Smooth muscle cell of the brain vasculature (primary cell): ENCODE results near the gene VPS33A.
A peak's percentile ranks its signal among the peaks of the same experiment; 100 is the strongest.
"Not testable (repeated sequence)": the region's sequence is repeated elsewhere in the genome, so short reads cannot be mapped to it uniquely, and the experiment has no call there.

Experiments
- DNase-seq: peaks from one replicate; pipeline ENCODE4 v3.0.0-alpha.2; 2012; ENCODE audit warnings: low read depth, low spot score

The VPS33A gene

DNA sequence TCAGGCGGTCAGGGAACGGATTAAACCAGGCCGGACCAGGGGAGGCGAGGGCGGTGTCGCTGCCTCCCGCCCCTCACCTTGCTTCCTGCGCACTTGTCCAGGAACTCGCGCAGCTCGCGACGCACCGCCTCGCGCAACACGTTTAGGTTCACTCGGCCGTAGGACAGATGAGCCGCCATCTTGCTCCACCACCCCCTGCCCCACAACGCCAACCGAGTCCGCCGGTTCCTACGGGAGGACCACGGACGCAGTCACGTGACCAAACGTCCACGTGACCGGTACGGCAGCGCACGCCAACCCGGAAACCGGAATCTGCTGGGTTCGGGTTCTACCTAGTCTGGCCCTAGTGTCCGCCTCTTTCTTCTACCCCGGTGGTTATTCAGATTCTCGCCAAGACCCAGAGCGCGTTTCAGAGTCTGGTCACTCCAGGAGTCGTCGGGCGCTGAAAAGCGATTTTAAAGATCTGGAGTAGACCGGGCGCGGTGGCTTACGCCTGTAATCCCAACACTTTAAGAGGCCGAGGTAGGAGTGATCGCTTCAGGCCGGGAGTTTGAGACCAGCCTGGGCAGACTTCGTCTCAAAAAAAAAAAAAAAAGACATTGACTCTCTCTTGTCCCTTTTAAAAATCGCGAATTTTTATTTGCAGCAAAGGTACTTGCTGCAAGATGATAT is at the start of gene VPS33A:
Gene VPS33A (minus strand): TSS at position 265 of the 672 bp plus-strand sequence. CDS start 86 bp downstream, at position 179.
- peak; percentile 94 for DNase-seq

DNA sequence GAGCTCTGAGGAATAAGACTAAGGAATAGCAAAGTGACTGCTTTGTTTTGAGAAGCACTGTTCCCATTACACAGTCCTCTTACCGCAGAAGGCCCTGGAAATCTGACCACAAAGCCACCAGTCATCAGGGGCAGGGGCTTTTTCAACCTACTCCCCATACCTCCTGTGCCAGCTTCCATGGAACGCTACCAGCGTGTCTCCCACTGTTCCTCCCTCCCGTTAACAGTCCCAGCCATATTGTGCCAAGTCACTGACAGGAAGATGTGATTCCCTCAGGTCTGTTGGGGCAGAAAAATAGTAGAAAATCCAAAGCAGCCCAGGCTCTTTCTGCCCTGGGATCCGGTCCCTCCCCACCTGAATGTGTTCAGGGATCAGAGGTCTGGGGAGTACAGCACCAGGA is 46.6 kb upstream of the VPS33A start:
- DNase-seq = no peak

DNA sequence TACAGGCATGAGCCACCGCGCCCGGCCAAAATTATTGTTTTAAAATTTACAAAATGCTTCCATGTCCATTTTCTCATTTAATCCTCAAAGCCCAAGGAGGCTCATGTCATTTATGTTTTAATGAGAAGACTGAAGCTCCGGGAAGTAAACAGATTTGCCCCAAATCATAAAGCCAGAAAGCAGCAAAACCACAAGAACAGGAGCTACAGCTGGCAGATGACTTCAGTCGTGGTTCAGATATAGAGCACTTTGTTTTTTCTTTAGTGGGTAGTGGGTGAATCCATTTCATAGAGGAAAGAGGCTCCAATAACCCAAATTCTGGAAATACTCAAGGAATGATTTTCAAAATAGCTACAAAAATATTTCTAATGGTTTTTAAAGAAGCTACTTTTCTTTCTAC is 45.4 kb upstream of the VPS33A start:
- DNase-seq = no peak

DNA sequence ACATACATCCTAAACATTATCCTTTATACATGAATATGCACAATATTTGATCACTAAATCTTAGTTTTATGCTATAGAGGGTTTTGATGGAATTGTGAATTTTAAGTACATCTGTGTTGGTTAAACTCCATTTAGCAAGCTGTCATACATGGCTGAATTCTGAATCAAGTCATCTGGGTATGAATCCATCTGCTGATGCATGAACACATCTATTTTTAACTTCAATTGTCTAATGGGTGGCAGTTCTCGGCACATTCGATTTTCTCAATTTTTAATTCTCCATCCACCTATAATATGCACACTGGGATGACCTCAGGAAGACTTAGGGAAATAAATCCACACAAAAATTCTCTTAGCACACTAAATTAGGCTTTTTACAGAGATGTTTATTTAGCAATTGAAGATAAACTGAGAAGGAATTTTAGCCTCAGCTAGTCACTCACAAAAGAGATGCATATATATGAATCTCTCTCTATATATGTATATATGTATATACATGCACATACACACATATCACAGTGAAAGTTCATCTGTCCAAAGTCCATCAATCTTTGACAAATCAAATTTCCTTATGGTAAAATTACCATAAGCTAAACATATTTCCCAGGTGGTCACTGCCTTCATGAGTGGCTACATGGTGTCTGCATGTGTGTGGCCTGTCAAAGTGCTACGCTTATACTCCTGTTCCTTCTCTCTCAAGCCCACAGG is 44.5 kb upstream of the VPS33A start:
- no peak for DNase-seq

DNA sequence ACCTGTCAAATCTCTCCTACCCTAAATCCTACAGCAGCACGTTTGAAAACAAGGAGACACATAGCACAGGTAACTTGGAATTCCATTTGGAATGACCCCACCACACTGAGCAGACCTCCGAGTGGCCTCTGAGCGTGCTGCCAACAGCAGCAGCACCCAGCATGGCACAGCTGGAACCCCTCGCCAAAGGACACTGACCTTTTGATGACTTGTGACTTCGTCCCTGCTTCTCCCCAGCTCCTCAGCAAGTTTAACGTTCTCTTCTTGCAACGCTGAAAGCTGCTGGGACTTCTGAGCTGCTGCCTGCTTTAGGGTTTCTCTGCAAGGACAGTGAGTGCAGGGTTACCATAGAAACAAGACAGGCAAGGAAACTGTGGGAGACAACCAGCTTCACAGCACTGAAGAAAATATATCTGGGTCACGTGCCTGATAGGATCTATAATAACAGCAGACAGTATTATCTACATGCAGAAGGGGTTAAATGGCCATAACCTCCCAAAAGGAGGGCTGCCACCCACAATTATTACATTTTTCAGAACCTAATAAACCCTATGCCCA is 43.3 kb upstream of the VPS33A start:
- no peak for DNase-seq

DNA sequence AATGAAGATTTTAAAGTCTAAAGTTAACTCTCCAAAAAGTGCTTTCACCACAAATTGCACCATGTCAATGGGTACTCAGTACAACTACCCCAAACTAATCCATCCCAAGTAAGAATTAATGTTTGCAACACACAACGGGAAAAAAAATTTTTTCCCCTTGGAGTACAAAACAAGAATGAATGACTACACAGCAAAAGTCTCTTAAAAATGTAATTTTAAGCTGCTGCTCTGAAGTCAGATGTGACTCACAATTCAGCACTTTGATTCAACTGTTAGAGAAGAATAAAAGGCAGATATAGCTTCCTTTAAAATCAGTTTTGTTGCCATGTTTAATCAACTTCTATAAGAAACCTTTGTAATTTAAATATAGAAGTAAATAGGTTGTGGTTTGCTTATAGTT is 42.5 kb upstream of the VPS33A start:
- no peak for DNase-seq

DNA sequence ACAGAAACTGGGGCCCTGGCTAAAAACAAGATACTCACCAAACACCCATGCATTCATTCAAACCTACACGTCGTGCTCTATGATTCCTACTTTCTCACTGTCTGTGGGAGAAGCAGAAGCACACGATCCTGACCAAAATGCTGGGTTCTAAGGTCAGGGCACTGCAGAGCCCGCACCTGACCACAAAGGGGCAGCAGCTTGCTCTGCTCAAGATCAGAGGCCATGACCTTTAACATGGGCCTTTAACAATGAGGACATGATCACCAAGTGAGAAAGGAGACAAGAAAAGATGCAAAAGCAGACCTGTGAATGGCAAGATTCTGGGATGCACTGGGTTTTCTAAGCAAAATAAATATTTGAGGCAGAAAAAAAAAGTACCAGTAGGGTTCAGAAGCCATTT is 40.1 kb upstream of the VPS33A start:
- no peak for DNase-seq

DNA sequence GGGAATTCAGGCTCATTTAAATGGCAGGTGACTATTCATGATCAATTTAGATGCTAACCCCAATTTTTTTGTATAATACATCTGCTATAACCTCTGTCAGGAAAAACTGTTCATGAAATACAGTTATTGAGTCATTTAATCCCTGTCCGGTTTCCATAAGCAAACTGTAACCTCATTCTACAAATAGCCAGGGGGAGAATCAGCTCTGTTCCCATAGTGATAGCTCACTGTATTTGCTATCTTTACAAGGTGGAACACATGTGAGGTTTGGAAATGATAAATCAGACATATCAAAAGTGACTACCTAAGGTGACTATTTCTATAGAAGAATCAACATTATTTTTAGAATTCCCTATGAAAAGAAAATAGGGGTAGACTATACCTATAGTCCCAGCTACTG is 38.6 kb upstream of the VPS33A start:
- DNase-seq = no peak

DNA sequence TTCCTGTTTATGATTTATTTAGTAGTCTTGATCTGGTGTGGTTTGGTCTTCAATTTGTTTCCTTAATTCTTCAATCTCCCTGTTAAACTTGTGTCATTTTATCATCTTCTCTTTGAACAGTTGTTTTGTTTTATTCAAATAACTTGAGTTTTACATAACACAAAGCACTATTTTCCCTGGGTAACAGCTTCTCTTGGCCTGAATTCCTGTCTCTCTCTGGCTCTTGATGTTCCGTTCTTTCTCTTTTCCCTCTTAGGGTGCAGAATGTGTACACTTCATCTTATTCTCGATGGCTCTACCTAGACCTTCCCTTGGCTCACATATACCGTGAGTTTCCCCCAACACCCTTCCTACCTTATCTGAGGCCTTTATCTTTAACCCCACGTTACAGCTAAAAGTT is 36.8 kb upstream of the VPS33A start:
- DNase-seq = no peak

DNA sequence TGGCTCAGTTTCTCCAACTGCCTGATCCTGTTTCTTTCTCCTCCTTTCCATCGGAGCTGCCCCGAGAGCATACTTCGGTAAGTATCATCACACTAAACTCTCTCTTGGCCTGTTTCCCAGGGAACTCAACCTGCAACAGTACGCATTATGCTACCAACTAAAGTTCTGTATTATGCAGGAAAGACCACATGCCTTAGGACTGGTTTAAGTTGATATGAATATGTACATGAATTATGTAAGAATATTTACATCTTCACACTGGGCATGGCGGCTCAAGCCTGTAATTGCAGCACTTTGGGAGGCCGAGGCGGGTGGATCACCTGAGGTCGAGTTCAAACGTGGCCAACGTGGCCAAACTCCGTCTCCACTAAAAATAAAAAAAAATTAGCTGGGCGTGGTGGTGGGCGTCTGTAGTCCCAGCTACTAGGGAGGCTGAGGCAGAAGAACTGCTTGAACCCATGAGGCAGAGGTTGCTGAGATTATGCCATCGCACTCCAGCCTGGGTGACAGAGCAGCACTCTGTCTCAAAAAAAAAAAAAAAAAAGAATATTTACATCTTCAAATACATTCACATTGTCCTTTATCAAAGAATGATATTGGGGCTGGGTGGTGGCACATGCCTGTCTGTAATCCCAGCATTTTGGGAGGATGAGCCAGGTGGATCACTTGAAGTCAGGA is 31.9 kb upstream of the VPS33A start:
- DNase-seq = no peak

DNA sequence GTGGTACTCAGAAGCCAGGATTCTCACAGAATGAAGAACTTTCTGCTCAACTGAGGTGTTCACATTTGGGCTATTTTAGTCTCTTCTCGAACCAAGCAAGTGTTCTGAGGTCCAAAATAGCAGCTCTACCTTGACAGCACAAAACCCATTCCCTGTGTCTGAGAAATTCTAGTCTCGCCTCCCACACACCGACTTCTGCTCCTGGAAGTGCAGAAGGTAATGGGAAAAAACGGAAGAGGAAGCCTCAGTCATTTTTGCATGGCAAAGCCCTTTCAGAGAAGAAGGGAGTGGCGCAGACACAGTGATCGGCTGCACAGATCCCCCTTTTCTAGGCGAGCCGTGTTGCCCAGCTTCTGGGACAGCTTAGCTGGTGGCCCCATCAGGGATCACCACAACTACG is 31.2 kb upstream of the VPS33A start:
- no peak for DNase-seq

DNA sequence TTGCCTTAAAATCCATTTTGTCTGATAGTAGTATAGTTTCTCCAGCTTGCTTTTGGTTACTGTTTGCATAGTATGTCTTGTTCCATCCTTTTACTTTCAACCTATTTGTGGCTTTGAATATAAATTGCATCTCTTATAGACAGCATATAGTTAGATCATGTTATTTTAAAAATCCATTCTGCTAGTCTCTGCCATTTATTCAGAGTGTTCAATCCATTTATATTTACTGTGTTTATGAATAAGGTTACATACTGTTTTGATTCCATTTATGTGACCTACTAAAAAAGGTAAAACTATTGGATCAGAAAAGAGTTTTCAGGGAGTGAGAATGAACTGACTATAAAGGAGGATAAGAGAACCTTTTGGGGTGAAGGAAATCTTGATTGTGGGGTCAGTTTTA is 29.6 kb upstream of the VPS33A start:
- DNase-seq = no peak

DNA sequence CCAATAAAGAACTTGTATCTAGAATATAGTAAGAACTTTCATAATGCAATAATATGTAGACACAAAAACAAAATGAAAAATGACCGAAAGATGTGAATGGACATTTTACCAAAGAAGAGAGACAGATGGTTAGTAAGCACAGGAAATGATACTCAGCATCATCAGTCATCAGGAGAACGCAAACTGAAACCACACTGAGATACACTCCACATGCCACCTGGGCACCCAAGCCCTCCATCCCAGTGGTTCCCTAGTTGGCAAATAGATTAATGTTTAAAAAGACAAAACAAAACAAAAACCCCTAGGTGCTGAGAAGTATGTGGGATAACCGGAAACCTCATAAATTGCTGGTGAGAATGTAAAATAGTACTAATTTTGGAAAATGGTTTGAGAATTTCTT is 26.8 kb upstream of the VPS33A start:
- no peak for DNase-seq

DNA sequence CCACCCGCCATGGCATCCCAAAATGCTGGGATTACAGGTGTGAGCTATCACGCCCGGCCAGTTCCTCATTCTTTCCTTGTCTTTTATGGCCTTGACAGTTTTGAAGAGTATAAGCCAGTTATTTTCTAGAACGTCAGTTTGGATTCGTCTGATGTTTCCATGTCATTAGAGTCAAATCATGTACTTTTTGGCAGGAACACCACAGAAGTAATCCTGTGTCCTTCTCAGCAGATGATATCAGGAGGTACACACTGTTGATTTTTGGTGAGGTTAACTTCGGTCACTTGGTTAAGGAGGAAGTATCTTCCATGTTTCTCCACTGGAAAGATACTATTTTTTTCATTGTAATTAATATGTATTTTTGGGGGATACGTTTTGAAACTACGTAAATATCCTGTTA is 25.1 kb upstream of the VPS33A start:
- DNase-seq = no peak

DNA sequence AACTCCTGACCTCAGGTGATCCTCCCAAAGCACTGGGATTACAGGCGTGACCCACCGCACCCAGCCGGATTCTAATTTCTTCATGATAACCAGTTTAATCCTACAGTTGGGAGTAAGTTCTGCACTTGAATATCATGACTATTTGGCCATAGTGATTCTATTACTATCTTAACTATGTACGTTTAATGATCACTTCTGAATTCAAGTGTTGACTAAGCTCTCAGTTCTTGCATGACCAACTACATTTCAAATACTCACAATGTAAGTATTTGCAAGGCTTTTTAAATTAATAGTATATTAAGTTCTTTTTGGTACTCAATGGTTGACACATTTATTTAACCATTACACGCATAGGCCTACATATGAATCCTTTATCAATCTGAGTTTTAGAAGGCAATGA is 17.4 kb upstream of the VPS33A start:
- no peak for DNase-seq

DNA sequence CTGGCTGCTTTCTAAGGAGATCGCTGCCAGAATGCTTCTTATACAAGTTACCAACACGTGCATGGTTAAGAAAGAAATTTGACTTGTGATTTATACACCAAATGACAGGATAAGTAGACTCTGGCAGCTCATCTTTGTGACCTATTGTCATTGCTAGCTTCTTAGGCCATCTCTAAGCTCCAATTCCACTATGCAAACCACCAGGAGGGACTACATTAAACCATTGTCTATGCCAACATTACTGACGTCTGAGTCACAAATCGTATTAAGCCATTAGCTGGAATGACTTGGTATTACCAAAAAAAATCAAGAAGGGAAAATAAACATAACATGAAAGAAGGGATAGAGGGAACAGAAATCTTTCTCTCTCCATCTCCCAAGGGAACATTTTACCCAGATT is 15.8 kb upstream of the VPS33A start:
- peak; percentile 10 for DNase-seq

DNA sequence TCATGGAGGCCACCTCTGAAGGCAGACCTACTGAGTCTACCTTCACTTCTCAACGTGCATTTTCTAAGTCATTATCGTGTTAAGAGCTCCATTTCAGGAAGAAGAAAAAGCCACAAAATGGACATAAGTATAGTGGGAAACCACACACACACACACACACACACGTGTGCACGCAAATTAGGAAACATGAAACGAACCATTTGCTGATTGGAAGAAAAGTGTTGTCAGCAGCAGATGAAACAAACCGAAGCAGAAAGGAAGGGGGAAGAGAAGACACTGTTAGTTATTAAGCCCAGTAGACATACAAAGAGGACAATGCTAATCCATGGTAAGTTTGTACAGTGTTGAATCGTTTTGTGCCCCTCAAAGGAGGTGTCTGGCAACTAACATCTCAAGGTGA is 9.9 kb upstream of the VPS33A start:
- no peak for DNase-seq

DNA sequence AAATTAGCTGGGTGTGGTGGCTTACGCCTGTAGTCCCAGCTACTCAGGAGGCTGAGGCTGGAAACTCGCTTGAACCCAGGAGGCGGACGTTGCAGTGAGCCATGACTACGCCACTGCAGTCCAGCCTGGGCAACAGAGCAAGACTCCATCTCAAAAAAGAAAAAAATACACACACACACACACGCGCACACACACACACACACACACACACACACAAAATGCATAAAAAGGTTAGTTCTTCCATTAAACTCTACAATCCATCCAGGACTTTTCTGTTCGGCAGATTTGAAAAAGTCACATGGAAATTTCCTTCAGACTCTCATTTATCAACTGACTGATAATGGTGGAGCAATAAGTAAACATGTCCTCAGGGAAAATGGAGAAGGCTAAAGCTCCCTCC is 9.2 kb upstream of the VPS33A start:
- no peak for DNase-seq

DNA sequence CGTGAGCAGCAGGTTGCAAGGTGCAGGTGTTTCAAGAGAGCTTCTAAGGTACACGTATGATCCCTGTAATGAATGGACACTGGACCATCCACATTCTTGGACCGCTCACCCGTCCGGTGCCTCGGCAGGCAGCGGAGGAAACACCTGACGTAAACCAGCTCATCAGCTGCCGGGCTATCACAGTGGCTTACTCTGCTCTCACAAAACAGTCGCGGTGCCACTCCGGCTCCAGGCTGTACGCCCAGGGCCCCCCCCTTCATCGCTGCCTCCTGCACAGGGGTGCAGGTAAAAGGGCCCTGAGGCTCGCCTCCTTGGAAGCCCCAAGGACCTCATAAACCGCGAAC is 436 bp downstream of the VPS33A start:
- DNase-seq = no peak

DNA sequence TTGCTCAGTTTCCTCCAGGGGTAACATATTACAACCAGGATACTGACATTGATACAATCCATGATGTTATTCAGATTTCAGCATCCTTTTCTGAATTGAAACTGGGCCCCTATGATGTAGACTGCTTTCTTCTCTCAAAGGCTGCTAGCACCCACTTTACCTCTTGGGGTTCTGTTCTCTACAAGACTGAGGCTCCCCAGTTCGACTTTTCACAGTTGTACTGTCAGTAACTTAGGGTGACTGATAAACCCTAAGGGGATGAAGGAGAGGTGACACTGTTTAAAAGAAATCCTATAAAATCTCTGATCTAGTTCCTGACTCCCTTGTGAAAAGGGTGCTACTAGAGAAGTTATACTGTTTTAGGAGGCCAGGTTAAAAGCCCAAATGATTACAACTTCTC is 818 bp downstream of the VPS33A start:
- no peak for DNase-seq

DNA sequence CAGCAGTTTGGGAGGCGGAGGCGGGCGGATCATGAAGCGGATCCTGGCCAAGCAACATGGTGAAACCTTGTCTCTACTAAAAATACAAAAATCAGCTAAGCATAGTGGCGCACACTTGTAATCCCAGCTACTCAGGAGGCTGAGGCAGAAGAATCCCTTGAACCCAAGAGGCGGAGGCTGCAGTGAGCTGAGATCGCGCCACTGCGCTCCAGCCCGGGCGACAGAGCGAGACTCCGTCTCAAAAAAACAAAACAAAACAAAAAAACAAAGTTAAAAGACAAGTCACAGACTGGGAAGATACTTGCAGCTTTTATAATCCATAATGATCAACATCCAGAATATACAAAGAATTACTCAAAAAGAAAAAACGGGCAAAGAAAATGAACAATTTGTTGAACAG is 5.6 kb downstream of the VPS33A start:
- DNase-seq = not testable (repeated sequence)

DNA sequence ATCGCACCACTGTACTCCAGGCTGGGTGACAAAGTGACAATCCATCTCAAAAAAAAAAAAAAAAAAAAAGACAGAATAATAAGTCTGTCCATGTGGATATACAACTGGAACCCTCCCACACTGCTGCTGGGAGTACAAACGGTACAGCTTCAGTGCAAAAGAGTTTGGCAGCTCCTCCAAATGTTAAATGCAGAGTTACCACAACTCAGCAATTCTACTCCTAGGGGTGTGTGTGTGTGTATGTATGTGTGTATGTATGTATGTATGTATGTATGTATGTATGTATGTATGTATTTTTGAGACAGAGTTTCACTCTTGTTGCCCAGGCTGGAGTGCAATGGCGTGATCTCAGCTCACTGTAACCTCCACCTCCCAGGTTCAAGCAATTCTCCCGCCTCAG is 7.4 kb downstream of the VPS33A start:
- not testable (repeated sequence) for DNase-seq

DNA sequence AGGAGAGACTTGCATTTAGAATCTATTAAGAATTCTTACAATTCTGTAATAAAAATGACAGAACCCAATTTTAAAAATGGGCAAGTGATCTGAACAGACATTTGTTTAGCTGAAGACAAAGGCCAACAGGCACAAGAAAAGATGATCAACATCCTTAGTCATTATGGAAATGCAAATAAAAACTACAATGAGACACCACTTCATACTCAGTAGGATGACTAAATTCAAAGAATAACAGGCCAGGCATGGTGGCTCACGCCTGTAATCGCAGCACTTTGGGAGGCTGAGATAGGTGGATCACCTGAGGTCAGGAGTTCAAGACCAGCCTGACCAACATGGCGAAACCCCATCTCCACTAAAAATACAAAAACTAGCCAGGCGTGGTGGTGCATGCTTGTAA is 7.8 kb downstream of the VPS33A start:
- not testable (repeated sequence) for DNase-seq
